ENCODE results near the gene TSPAN5. TPM values are rescaled to one million over a fixed set of nuclear protein-coding genes. Genes with fewer than 3 reads are reported as not detected.
A peak's percentile ranks its signal among the peaks of the same experiment; 100 is the strongest.

The TSPAN5 gene
- total RNA-seq, 1 experiment from 2014 or later: 41.8 TPM

DNA sequence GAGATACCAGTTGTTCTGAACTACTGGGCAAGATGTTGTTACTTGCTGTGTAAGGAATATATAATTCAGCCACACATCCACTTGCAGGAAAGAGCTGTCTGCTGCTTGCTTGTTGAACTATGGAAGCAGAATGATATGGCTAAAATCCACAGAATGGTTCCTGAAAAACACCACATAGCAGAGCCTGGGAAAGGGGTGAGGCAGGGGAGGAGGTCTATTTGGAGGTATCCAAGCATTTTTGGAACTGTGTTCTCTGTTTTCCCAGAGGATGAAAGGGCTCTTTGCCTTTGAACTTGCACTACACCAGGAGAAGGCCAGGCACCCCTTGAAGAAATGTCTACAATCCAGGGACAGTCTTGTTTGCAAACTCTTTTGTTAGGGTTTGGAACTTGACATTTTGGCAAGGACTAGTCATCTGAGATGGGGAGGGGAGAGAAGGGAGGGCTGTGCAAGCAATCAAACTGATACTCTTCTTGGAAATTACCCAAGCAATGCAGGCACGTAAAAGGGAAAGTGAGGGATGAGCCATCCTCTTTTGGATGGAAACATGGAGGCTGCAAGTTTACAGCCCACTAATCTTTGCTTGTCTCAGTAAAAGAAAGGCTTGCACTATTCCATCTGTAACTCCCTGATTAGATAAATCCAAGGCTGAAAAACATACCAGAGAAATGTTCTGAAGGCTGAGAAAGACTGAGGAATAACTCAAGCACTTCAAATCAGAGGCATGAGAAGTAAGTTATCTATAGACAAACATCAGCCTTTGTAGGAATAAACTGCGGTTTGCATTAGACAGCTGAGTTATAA, 141.0 kb downstream of the TSPAN5 start:
- Histone ChIP-seq H3K4me1 (ENCODE audit: insufficient read depth, low read length) (peaks cover 35% of the 10 kb centered on the region), H3K27ac (ENCODE audit: low read length) (peak overlapping the region; percentile 83), H3K9ac (ENCODE audit: low read length) (no peak overlapping the region), H3K9me3 (ENCODE audit: low read length) (no peaks in the 10 kb centered on the region), H3F3A (ENCODE audit: low read length, unreplicated experiment) (no peaks in the 10 kb centered on the region), H4K20me1 (ENCODE audit: low read length) (no peaks in the 10 kb centered on the region), H3K9me2 (replicated peaks; ENCODE audit: low read length) (no peaks in the 10 kb centered on the region), H3K27me3 (ENCODE audit: low read length) (no peaks in the 10 kb centered on the region), H3K4me2 (ENCODE audit: low read length) (0 out of 2 replicates have a peak overlapping the region, but pooled peaks have one; percentile 8), H2AFZ (ENCODE audit: low read length) (no peak overlapping the region), H3K79me2 (ENCODE audit: low read length) (peaks cover 88% of the 10 kb centered on the region), H3K4me3 (ENCODE audit: low read length) (no peak overlapping the region), H3K36me3 (ENCODE audit: low read depth, low read length) (no peaks in the 10 kb centered on the region)
- DNase-seq (peak; percentile 30), ATAC-seq (no peak)
- intact Hi-C loops (cut with micrococcal nuclease): no loop called here
- TF ChIP-seq CTCF (conservative IDR thresholded peaks at IDR 0.05; ENCODE audit: low read depth, low read length): no peak
- no peak for TF ChIP-seq EZH2phosphoT487 (IDR thresholded peaks at IDR 0.05; ENCODE audit: borderline replicate concordance, low read length)
- no peak for TF ChIP-seq EZH2 (IDR thresholded peaks at IDR 0.05; ENCODE audit: low read length, unreplicated experiment)
- ChIA-PET POLR2A (ENCODE audit: unreplicated experiment) (no interaction called here), CTCF (no interaction called here)
- BruUV-seq (replicated peaks): no TSS peak

- Histone ChIP-seq H3F3A (ENCODE audit: low read length, unreplicated experiment) (no peaks in the 10 kb centered on the region), H3K4me3 (ENCODE audit: low read length) (no peak overlapping the region), H3K27me3 (ENCODE audit: low read length) (no peaks in the 10 kb centered on the region), H3K4me2 (ENCODE audit: low read length) (peak overlapping the region; percentile 55), H3K79me2 (ENCODE audit: low read length) (peaks cover 80% of the 10 kb centered on the region), H4K20me1 (ENCODE audit: low read length) (no peaks in the 10 kb centered on the region), H3K36me3 (ENCODE audit: low read depth, low read length) (no peaks in the 10 kb centered on the region), H2AFZ (ENCODE audit: low read length) (no peak overlapping the region), H3K9ac (ENCODE audit: low read length) (peak overlapping the region; percentile 44; the same call in 1 of the 2 replicates), H3K9me2 (replicated peaks; ENCODE audit: low read length) (no peaks in the 10 kb centered on the region), H3K27ac (ENCODE audit: low read length) (peak overlapping the region; percentile 83), H3K9me3 (ENCODE audit: low read length) (no peaks in the 10 kb centered on the region), H3K4me1 (ENCODE audit: insufficient read depth, low read length) (peaks cover 29% of the 10 kb centered on the region)
- TF ChIP-seq EZH2 (IDR thresholded peaks at IDR 0.05; ENCODE audit: low read length, unreplicated experiment) (no peak), CTCF (conservative IDR thresholded peaks at IDR 0.05; ENCODE audit: low read depth, low read length) (no peak), EZH2phosphoT487 (IDR thresholded peaks at IDR 0.05; ENCODE audit: borderline replicate concordance, low read length) (no peak)
- BruUV-seq (replicated peaks): no TSS peak
- intact Hi-C loops (cut with micrococcal nuclease): no loop called here
- DNase-seq: no peak
- ChIA-PET POLR2A (ENCODE audit: unreplicated experiment) (no interaction called here), CTCF (no interaction called here)
- peak; percentile 18; the same call in 1 of the 2 replicates for ATAC-seq
Measured at GRCh38 chr4:98516441-98517217, 141.8 kb downstream of the TSPAN5 start.
